GM23338 (cell line): Measurements from ENCODE around the gene TBC1D19. TPM values are rescaled to one million over a fixed set of nuclear protein-coding genes. Genes with fewer than 3 reads are reported as not detected.

Source experiments
- ATAC-seq: fragments of 200-7000 bp; cut with Tn5 transposase; 3 replicates; pipeline ENCODE4 v1.9.1; 2020
- DNase-seq: peaks from one replicate; pipeline ENCODE4 v3.0.0-alpha.2; 2015; ENCODE audit warnings: low spot score
- H2AFZ ChIP-seq: fragments of 200-600 bp; sonication (generic); 2 replicates; pipeline ENCODE4 v1.8.0; 2016; ENCODE audit warnings: antibody characterized with exemption, mild to moderate bottlenecking, moderate library complexity
- H3F3A ChIP-seq: fragments of 200-600 bp; sonication (generic); replicated peaks from 2 replicates; pipeline ENCODE4 v1.8.0; 2017; ENCODE audit warnings: antibody characterized with exemption, mixed run types, low read depth
- H3K27ac ChIP-seq: fragments of 200-600 bp; sonication (generic); 2 replicates; pipeline ENCODE4 v1.6.1; 2016; ENCODE audit warnings: low read depth
- H3K27me3 ChIP-seq: fragments of 200-600 bp; sonication (generic); 2 replicates; pipeline ENCODE4 v1.8.0; 2016; ENCODE audit warnings: mild to moderate bottlenecking, mixed run types, moderate library complexity; ENCODE audit not compliant: insufficient read depth
- H3K36me3 ChIP-seq: fragments of 200-600 bp; sonication (generic); 2 replicates; pipeline ENCODE4 v1.8.0; 2016; ENCODE audit warnings: mild to moderate bottlenecking; ENCODE audit not compliant: insufficient read depth
- H3K4me1 ChIP-seq: fragments of 200-600 bp; sonication (generic); 2 replicates; pipeline ENCODE4 v1.8.0; 2016; ENCODE audit warnings: mild to moderate bottlenecking, moderate library complexity; ENCODE audit not compliant: insufficient read depth
- H3K4me2 ChIP-seq: fragments of 200-600 bp; sonication (generic); 2 replicates; pipeline ENCODE4 v1.7.1; 2017; ENCODE audit warnings: mixed run types
- H3K4me3 ChIP-seq: fragments of 200-600 bp; sonication (generic); 2 replicates; pipeline ENCODE4 v1.6.1; 2016; ENCODE audit warnings: mixed run types
- H3K79me2 ChIP-seq: fragments of 200-600 bp; sonication (generic); replicated peaks from 2 replicates; pipeline ENCODE4 v1.8.0; 2017; ENCODE audit warnings: mild to moderate bottlenecking; ENCODE audit not compliant: insufficient read depth
- H3K9me2 ChIP-seq: fragments of 200-600 bp; sonication (generic); 2 replicates; pipeline ENCODE4 v1.8.0; 2017; ENCODE audit not compliant: insufficient read depth
- H4K20me1 ChIP-seq: fragments of 200-600 bp; sonication (generic); replicated peaks from 2 replicates; pipeline ENCODE4 v1.8.0; 2017; ENCODE audit warnings: mild to moderate bottlenecking; ENCODE audit not compliant: insufficient read depth
- H3K27ac Mint-ChIP-seq: 2 replicates; pipeline ENCODE4 v1.8.0; 2020; ENCODE audit warnings: inconsistent platforms, mild to moderate bottlenecking, moderate library complexity, mixed read lengths
- H3K27me3 Mint-ChIP-seq: 3 replicates; pipeline ENCODE4 v1.8.0; 2022; ENCODE audit warnings: low read depth, mild to moderate bottlenecking, moderate library complexity, mixed read lengths, inconsistent platforms; ENCODE audit not compliant: insufficient read depth, poor library complexity
- H3K36me3 Mint-ChIP-seq: 3 replicates; pipeline ENCODE4 v1.8.0; 2021; ENCODE audit warnings: low read depth, mild to moderate bottlenecking, inconsistent platforms, moderate library complexity, mixed read lengths
- H3K4me1 Mint-ChIP-seq: 3 replicates; pipeline ENCODE4 v1.8.0; 2020; ENCODE audit warnings: mild to moderate bottlenecking, inconsistent platforms, mixed read lengths
- H3K4me3 Mint-ChIP-seq: 3 replicates; pipeline ENCODE4 v1.8.0; 2021; ENCODE audit warnings: moderate library complexity, mild to moderate bottlenecking, inconsistent platforms, mixed read lengths
- H3K9me3 Mint-ChIP-seq: 3 replicates; pipeline ENCODE4 v1.8.0; 2020; ENCODE audit warnings: moderate library complexity, mild to moderate bottlenecking, inconsistent platforms, mixed read lengths
- CREB1 ChIP-seq: fragments of 250-450 bp; sonication (Bioruptor Pico); IDR thresholded peaks from 2 replicates; pipeline ENCODE4 v1.5.0; 2020; ENCODE audit warnings: low read depth, mild to moderate bottlenecking, moderate library complexity
- EZH2 ChIP-seq: fragments of 200-600 bp; sonication (generic); IDR thresholded peaks from one replicate; pipeline ENCODE4 v1.8.0; 2017; ENCODE audit warnings: antibody characterized with exemption, mild to moderate bottlenecking, low read depth; ENCODE audit not compliant: unreplicated experiment
- JUNB ChIP-seq: IDR thresholded peaks from one replicate; pipeline ENCODE4 v1.6.1; 2016; ENCODE audit warnings: antibody characterized with exemption; ENCODE audit not compliant: unreplicated experiment
- NANOG ChIP-seq: IDR thresholded peaks from 2 replicates; pipeline ENCODE4 v1.6.1; 2016; ENCODE audit warnings: antibody characterized with exemption, borderline replicate concordance
- POLR2AphosphoS5 ChIP-seq: IDR thresholded peaks from 2 replicates; pipeline ENCODE4 v1.6.1; 2016; ENCODE audit warnings: antibody characterized with exemption, low read depth
- ZNF114 ChIP-seq: fragments of 250-450 bp; sonication (Bioruptor Pico); IDR thresholded peaks from 2 replicates; pipeline ENCODE4 v1.5.0; 2020; ENCODE audit warnings: mild to moderate bottlenecking, moderate library complexity
- ZNF331 ChIP-seq: fragments of 250-450 bp; sonication (Bioruptor Pico); IDR thresholded peaks from 2 replicates; pipeline ENCODE4 v1.5.0; 2020; ENCODE audit warnings: low read depth, mild to moderate bottlenecking, moderate library complexity
- polyA plus RNA-seq: library from polyadenylated mRNA; unstranded; fragments of >200 nt; fragmentation: Nextera tagmentation; extraction: Ambion mirVana; gene quantifications from 2 replicates; pipeline ENCODE4 v1.2.1, GENCODE V29; 2016
- total RNA-seq: library from RNA; depleted of rRNA; stranded (reverse); fragments of >200 nt; shearing (Covaris generic); gene quantifications from 2 replicates; pipeline ENCODE4 v1.2.3, GENCODE V29; 2014
- TF ChIP-seq, protein P1 (sequence below): fragments of 250-450 bp; sonication (Bioruptor Pico); IDR thresholded peaks from 2 replicates; pipeline ENCODE4 v1.5.0; 2020; ENCODE audit warnings: mild to moderate bottlenecking, moderate library complexity
- TF ChIP-seq, protein P2 (sequence below): IDR thresholded peaks from one replicate; pipeline ENCODE4 v1.6.1; 2018; ENCODE audit warnings: antibody characterized with exemption; ENCODE audit not compliant: unreplicated experiment
- TF ChIP-seq, protein P3 (sequence below), 2 experiments: fragments of 200-600 bp in 1 of 2; sonication (generic) in 1 of 2; conservative IDR thresholded peaks; 2 replicates each; pipeline versions ENCODE4 v1.5.1 to v1.6.1; 2016 to 2017; ENCODE audit warnings: antibody characterized with exemption in 2 of 2, low read depth in 2 of 2, mild to moderate bottlenecking in 2 of 2, moderate library complexity in 1 of 2
- TF ChIP-seq, protein P4 (sequence below): IDR thresholded peaks from 2 replicates; pipeline ENCODE4 v1.6.1; 2016; ENCODE audit warnings: antibody characterized with exemption

Gene TBC1D19
- total and polyA plus RNA-seq, 2 experiments from 2014 or later, result 1.9 to 4.3 TPM

DNA sequence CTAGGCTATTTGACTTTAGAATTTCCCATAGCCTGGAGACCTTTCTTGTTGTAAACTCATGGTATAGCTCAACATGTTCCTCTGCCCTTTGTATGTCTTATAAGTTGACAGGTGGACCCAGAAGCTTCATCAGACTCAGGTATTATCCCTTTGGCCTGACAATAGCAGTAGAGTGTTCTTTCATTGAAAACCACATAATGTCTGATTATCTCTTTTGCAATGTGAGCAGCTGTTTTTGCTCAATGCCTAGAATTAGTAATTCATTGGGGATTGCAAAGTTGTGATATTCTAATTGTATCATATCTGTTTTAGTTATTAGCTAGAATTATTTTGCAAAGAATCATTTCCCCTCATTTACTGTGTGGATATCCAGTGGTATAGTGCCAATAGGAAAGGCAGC lies 27.5 kb downstream of the TBC1D19 start:
- no peak overlapping the region for H3K27ac Mint-ChIP-seq
- no peak for ATAC-seq
- no peaks in the 10 kb centered on the region for H3F3A ChIP-seq
- no peak for TF ChIP-seq POLR2AphosphoS5
- TF ChIP-seq, protein P1, sequence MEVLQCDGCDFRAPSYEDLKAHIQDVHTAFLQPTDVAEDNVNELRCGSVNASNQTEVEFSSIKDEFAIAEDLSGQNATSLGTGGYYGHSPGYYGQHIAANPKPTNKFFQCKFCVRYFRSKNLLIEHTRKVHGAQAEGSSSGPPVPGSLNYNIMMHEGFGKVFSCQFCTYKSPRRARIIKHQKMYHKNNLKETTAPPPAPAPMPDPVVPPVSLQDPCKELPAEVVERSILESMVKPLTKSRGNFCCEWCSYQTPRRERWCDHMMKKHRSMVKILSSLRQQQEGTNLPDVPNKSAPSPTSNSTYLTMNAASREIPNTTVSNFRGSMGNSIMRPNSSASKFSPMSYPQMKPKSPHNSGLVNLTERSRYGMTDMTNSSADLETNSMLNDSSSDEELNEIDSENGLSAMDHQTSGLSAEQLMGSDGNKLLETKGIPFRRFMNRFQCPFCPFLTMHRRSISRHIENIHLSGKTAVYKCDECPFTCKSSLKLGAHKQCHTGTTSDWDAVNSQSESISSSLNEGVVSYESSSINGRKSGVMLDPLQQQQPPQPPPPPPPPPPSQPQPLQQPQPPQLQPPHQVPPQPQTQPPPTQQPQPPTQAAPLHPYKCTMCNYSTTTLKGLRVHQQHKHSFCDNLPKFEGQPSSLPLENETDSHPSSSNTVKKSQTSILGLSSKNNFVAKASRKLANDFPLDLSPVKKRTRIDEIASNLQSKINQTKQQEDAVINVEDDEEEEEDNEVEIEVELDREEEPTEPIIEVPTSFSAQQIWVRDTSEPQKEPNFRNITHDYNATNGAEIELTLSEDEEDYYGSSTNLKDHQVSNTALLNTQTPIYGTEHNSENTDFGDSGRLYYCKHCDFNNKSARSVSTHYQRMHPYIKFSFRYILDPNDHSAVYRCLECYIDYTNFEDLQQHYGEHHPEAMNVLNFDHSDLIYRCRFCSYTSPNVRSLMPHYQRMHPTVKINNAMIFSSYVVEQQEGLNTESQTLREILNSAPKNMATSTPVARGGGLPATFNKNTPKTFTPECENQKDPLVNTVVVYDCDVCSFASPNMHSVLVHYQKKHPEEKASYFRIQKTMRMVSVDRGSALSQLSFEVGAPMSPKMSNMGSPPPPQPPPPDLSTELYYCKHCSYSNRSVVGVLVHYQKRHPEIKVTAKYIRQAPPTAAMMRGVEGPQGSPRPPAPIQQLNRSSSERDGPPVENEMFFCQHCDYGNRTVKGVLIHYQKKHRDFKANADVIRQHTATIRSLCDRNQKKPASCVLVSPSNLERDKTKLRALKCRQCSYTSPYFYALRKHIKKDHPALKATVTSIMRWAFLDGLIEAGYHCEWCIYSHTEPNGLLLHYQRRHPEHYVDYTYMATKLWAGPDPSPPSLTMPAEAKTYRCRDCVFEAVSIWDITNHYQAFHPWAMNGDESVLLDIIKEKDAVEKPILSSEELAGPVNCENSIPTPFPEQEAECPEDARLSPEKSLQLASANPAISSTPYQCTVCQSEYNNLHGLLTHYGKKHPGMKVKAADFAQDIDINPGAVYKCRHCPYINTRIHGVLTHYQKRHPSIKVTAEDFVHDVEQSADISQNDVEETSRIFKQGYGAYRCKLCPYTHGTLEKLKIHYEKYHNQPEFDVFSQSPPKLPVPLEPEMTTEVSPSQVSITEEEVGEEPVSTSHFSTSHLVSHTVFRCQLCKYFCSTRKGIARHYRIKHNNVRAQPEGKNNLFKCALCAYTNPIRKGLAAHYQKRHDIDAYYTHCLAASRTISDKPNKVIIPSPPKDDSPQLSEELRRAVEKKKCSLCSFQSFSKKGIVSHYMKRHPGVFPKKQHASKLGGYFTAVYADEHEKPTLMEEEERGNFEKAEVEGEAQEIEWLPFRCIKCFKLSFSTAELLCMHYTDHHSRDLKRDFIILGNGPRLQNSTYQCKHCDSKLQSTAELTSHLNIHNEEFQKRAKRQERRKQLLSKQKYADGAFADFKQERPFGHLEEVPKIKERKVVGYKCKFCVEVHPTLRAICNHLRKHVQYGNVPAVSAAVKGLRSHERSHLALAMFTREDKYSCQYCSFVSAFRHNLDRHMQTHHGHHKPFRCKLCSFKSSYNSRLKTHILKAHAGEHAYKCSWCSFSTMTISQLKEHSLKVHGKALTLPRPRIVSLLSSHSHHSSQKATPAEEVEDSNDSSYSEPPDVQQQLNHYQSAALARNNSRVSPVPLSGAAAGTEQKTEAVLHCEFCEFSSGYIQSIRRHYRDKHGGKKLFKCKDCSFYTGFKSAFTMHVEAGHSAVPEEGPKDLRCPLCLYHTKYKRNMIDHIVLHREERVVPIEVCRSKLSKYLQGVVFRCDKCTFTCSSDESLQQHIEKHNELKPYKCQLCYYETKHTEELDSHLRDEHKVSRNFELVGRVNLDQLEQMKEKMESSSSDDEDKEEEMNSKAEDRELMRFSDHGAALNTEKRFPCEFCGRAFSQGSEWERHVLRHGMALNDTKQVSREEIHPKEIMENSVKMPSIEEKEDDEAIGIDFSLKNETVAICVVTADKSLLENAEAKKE (CRISPR knock-in tag), result no peak
- TF ChIP-seq, protein P2, sequence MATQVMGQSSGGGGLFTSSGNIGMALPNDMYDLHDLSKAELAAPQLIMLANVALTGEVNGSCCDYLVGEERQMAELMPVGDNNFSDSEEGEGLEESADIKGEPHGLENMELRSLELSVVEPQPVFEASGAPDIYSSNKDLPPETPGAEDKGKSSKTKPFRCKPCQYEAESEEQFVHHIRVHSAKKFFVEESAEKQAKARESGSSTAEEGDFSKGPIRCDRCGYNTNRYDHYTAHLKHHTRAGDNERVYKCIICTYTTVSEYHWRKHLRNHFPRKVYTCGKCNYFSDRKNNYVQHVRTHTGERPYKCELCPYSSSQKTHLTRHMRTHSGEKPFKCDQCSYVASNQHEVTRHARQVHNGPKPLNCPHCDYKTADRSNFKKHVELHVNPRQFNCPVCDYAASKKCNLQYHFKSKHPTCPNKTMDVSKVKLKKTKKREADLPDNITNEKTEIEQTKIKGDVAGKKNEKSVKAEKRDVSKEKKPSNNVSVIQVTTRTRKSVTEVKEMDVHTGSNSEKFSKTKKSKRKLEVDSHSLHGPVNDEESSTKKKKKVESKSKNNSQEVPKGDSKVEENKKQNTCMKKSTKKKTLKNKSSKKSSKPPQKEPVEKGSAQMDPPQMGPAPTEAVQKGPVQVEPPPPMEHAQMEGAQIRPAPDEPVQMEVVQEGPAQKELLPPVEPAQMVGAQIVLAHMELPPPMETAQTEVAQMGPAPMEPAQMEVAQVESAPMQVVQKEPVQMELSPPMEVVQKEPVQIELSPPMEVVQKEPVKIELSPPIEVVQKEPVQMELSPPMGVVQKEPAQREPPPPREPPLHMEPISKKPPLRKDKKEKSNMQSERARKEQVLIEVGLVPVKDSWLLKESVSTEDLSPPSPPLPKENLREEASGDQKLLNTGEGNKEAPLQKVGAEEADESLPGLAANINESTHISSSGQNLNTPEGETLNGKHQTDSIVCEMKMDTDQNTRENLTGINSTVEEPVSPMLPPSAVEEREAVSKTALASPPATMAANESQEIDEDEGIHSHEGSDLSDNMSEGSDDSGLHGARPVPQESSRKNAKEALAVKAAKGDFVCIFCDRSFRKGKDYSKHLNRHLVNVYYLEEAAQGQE, result no peak
- TF ChIP-seq, protein P3, sequence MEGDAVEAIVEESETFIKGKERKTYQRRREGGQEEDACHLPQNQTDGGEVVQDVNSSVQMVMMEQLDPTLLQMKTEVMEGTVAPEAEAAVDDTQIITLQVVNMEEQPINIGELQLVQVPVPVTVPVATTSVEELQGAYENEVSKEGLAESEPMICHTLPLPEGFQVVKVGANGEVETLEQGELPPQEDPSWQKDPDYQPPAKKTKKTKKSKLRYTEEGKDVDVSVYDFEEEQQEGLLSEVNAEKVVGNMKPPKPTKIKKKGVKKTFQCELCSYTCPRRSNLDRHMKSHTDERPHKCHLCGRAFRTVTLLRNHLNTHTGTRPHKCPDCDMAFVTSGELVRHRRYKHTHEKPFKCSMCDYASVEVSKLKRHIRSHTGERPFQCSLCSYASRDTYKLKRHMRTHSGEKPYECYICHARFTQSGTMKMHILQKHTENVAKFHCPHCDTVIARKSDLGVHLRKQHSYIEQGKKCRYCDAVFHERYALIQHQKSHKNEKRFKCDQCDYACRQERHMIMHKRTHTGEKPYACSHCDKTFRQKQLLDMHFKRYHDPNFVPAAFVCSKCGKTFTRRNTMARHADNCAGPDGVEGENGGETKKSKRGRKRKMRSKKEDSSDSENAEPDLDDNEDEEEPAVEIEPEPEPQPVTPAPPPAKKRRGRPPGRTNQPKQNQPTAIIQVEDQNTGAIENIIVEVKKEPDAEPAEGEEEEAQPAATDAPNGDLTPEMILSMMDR (conservative IDR thresholded peaks at IDR 0.05; ENCODE audit: low read depth in 2 of 2), result no peak
- TF ChIP-seq, protein P4, sequence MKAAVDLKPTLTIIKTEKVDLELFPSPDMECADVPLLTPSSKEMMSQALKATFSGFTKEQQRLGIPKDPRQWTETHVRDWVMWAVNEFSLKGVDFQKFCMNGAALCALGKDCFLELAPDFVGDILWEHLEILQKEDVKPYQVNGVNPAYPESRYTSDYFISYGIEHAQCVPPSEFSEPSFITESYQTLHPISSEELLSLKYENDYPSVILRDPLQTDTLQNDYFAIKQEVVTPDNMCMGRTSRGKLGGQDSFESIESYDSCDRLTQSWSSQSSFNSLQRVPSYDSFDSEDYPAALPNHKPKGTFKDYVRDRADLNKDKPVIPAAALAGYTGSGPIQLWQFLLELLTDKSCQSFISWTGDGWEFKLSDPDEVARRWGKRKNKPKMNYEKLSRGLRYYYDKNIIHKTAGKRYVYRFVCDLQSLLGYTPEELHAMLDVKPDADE, result no peak
- no peak for TF ChIP-seq ZNF331 (CRISPR knock-in tag)
- TF ChIP-seq NANOG, result no peak
- no peak for TF ChIP-seq EZH2
- no peak for TF ChIP-seq CREB1
- no peak for TF ChIP-seq JUNB
- TF ChIP-seq ZNF114 (CRISPR knock-in tag), result no peak
- no peaks in the 10 kb centered on the region for H3K79me2 ChIP-seq
- no peak overlapping the region for H3K27ac ChIP-seq
- H3K4me3 ChIP-seq, result no peak overlapping the region
- H3K9me2 ChIP-seq, result no peaks in the 10 kb centered on the region; the same call in 1 of the 2 replicates
- H3K27me3 Mint-ChIP-seq, result no peaks in the 10 kb centered on the region
- H4K20me1 ChIP-seq, result no peaks in the 10 kb centered on the region
- H3K4me1 Mint-ChIP-seq, result peaks cover 13% of the 10 kb centered on the region
- H3K4me1 ChIP-seq, result peaks cover 8% of the 10 kb centered on the region; the same call in 1 of the 2 replicates
- no peak for DNase-seq
- no peak overlapping the region for H3K4me2 ChIP-seq
- no peaks in the 10 kb centered on the region for H3K27me3 ChIP-seq
- H2AFZ ChIP-seq, result no peak overlapping the region
- H3K4me3 Mint-ChIP-seq, result no peak overlapping the region
- no peaks in the 10 kb centered on the region for H3K36me3 Mint-ChIP-seq
- no peaks in the 10 kb centered on the region for H3K36me3 ChIP-seq
- H3K9me3 Mint-ChIP-seq, result no peaks in the 10 kb centered on the region
